HG02759 (cell line): ENCODE measurements around the gene SUSD1.
"Not testable (repeated sequence)": the region's sequence is repeated elsewhere in the genome, so short reads cannot be mapped to it uniquely, and the experiment has no call there.

Experiments used
- ATAC-seq: cut with Tn5 transposase; IDR thresholded peaks from one replicate; pipeline ENCODE4 v1.9.1; 2021; ENCODE audit warnings: mild to moderate bottlenecking, moderate library complexity; ENCODE audit not compliant: unreplicated experiment

The SUSD1 gene

DNA sequence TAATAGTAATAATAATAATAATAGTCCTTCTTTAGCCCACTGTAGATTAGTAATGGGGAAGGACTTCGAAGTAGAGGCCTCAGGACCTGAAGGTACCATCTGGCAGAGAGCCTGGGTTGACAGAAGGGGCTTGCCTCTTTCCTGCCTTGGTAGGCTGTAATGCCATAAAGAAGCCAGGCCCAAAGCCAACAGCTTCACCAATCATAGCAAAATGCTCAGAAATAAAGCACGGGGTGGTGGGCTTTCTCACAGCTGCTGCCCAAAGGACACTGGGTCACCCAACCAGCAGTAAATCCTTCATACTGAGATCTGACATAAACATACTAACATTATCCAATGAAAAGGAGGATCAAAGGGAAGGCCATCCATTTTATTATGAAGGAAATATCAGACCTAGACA, 70.7 kb downstream of the SUSD1 start:
- no peak for ATAC-seq

DNA sequence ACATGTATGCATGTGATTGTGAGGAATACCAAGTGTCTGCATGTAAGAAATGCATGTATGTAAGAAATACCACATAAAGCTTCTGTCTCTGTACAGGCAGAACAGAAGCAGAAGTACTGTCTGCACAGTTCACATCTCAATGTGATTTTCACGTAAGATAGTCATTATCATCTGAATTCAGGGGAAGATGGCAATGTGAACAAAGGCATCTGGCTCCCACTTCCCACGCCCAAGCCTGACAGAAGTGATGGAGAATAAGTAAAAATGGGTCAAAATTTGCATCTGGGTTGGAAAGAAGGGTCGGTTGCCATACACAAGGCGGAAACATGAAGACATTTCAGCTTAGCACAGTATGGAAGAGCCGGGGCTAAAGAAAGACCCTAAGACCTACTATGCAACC, 71.7 kb downstream of the SUSD1 start:
- no peak for ATAC-seq

DNA sequence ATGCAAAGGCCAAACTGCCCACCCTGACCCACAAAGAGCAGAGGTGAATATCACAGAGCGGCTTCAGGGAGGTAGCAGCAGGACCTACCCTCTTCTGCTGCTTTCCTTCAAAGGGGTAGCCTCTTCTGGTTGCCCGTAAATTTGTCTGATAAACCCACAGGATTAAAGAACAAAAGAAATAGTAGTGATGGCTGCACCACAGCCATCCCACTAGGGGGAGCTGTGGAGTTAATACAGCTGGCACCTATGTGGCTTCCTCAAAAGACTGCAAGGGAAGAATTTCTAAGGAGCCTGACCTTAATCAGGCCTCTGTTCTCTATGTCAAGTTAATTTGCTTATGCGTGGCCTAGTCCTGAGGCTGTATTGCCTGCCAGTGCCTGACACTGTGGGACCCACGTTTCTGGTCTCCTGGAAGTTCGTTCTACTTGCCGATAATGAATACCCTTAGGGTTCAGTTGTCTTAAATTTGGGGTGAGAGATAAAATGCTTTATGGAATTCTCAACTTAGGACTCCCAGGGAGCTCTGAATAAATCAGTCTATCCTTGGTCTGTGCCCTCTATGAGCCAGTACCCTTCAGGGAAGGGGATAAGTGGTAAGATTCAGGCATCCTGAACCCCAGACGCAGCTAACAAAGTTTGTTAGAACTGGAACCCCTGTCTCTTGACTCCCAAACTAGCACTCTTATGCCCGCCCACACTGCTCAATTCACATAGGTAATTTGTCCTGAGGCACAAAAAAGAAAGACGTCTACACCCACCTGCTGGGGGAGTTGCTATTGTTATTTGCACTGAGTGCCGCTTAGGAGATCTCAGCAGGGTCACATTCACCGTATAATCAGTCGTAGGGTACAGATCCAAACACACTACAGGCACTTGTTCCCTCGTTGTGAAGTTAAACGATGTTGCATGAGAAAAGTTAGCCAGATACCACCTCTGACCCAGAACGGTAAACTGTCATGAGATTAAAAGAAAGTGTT, 77.1 kb downstream of the SUSD1 start:
- no peak for ATAC-seq

DNA sequence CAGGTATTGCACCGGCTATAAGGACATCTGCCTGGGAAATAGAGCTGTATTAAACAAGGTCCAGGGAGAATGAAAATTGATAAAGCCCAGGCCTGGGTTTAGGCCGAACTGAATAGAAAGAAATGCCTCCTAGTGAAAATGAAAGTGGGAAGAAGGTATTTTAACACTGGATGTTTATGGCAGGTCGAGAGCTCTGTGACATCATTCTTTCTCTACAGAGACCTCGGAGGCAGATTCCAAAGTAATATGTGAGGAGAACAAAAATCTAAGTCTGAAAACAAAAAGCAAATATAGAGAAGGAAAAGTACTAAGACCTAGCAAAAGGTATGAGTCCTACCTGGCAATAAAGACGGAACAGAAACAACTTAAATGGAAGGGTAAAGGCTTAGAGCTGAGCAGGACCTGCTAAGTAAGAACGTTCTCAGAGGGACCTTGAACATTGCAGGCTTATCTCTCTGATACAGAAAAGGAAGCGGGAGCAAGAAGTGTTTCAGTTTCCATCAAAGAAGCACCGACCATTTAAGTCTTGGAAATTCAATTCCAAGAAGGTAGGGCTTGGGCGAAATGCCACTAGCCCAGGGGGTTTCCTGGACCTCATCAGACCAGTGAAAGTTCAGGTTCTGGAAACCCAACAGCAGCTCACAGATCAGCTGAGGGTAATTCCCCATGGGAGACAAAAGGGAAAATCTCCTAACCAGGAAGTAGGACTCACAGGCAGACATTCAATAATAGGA, 80.0 kb downstream of the SUSD1 start:
- ATAC-seq, result no peak

DNA sequence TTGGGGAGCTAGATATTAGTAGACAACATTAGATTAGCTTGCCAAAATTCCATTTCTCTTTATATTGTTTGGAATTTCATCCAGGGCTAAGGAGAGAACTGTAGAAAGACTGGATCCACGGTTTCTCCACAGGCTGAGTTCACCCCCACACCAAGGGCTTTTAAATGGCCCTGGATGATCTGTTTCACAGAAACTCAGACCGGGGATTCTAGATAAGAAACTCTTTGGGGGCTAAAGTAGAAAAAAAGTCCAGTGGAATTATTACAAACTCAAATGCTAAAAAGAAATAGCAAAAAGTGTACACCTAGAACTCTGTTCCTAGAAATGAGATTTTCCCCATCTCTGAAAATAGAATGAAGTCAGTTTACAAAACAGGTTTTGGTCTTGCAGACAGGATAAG, 80.9 kb downstream of the SUSD1 start:
- no peak for ATAC-seq

DNA sequence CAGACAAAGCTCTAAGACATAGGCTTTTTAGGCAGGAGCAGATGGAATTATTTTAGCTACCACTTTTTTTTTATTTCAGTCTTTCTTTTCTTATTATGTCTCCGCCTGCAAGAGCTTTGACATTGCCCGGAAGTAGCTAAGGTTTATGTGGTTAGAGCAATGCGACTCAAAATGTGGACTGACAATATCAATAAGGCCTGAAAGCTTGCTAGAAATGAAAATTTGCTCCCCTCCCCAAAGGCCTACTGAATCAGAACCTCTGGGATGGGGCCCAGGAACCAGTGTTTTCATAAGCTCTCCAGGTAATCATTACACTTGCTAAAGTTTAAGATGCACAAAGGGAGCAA, 81.3 kb downstream of the SUSD1 start:
- no peak for ATAC-seq

DNA sequence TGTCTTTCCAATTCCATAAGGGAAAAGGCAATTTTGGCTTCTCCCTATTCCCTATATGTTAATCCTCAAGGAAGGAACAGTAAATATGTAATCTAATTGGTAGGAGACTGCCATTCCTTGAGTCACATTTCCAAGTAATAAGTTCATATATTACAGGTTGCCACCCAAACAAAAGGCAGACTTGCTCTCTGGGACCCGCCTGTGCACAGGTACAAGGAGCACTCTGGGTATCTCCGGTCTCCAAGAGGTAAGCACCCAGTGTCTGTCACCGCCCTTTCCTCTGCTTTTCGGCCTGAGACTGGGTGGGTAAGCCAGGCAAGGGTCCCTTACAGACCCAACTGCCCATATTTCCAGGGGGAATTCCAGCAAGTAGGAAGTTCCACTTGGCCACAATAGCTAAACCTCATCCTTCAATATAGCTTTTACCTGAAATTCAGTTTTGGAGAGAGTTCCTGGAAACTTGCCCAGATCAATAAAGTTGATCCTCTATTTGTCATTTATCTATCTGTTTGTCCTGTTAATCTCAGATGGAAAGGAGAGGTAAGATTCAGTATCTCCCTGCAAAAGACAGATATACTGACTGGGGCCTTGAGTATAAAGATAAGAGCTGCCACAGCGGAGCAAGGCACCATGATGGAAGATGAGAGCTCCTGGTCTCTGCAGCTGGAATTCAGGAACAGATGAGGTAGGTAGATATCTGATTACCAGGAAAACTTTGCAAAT, 81.8 kb downstream of the SUSD1 start:
- ATAC-seq, result no peak

DNA sequence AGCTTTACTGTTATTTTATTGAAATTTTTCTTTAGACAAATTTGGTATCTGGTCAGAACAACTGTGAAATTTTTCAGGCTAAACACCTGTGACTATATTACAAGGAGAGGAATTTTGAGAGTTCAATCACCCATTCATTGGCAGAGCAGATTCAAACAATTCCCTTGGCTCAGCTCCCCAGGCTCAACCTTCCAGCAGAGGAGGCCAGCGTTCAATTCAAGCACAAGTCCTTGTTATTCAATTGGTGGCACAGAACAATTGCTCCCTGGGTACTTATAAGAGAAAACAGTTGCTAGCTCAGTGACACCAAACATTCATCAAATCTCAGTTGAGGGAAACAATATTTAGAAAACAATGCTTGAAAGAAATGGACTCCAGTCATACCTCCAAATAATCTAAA, 83.3 kb downstream of the SUSD1 start:
- ATAC-seq, result no peak

DNA sequence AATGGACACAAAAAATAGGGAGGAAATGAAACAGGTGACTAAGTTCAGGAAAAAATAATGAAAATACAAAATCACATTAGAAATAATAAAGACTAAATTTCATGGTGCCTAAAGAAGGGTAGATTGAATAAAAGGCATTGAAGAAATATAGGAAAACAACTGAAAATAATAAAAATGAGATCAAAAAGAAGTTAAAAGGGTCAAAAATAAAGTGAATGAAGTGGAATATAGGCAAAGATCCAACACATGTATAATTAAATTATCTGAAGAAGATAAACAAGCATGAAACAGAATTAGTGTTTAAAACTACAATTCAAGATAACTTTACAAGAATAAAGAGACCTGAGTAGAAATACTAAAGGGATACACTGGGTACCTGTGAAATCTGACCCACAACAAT, 87.6 kb downstream of the SUSD1 start:
- ATAC-seq, result no peak

DNA sequence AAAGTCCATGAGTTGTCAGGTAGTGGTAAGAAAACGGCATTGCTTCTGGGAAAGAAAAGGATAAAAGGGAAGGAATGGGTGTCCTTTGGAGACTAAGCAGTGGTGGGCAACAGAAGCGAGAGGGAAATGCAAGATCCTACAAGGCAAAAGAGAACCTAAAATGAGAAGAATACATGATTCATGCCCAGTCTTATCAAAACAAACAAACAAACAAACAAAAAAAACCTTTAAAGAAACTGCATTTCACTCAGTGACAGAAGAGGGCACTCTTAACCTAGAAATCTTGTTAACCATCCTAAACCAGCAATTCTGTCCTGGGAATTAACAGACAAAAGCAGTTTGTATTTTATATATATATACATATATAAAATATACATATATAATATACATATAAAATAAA, 88.5 kb downstream of the SUSD1 start:
- no peak for ATAC-seq

DNA sequence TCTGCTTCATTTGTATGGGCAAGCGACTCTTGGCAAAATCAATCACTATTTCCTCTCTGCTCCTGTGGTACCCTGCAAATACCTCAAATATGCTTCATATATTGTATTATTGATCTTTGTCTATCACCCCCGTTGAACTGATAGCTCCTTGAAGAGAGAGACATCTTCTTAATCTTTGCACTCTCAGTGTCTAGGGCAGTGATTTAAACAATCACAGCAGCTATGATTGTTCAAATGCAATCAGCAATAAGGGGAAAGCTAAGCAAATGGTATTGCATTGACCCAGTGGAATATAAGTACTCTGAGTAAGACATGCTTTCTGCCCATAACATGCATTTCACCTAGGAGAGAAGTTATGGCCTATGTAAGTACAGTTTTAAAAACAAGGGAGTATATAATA, 90.2 kb downstream of the SUSD1 start:
- ATAC-seq, result no peak

DNA sequence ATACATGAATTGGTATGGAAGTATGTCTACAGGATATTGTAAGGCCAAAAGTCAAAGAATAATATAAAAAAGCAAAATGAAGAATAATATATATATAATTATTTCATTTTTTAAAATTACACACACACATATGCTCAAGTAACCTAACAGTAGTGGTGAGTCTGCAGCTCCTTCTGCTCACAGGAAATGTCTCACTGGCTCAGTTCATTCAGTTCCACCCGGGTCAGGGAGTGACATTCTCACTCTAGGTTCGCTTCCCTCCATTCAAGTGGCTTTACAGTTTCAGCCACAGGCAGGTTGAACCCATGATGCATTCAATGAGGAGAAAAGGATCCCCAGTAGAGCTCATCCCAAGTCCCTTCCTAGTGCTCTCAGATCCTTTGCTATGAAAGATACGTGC, 90.8 kb downstream of the SUSD1 start:
- no peak for ATAC-seq

DNA sequence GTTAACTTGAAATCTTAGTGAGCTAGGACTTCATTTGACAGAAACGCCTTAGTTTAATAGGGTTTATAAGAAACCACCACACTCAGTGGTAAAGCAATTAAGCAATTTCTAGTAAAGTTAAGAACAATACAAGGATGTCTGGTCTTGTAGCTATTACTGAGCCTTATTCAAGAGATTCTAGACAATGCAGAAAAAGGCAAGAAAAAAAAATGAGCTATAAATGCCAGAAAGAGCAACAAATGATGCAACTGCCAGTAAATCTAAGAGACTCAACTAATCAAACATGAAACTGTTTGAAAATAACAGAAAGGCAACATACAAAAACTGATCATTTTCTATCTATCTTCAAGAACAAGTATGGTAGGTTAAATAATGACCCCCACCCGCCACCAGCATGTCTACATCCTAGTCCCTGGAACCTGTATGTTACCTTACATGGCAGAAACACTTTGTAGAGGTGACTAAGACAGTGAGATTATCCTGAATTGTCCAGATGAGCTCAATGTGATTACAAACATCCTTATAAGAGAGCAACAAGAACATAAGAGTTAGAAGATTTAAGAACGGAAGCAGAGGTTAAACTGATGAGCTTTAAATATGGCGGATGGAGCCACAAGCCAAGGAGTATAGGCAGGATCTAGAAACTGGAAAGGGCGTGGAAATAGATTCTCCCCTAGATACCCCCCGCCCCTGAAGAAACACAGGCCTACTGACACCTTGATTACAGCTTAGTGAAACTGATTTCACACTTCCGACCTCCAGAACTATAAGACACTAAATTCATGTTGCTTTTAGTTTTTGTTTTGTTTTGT, 93.0 kb downstream of the SUSD1 start:
- no peak for ATAC-seq

DNA sequence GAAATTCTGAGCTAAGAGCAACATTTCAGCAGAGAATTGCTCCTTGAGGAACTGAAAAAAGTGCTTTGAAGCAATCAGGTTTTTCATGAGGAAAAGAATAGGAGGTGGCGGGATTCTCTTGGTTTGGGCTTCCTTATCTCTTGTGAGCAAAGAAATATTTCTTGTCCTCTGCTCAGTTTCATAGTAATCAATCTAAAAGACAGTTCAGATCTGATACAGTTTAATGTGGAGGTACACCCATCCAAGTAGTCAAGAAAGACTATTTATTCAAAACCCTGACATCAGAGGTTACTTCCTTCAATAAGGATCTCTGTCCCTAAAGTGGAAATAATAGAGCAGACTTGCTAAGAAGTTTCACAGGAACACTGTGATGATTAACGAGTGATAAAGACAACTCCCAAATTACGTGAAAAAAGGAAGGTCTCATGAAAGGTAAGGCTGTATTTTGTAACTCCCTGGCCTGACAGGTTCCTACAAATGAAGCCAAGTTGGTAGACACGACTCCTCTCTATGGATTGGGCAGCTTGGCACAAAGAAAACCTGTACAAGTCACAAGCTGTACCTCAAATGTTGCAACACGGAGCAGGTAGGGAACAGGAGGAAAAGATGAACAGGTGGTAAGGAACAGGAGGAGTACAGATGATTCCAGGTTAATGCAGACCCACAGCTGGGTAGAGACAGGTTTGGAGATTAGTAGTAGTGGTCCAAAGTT, 94.1 kb downstream of the SUSD1 start:
- no peak for ATAC-seq

DNA sequence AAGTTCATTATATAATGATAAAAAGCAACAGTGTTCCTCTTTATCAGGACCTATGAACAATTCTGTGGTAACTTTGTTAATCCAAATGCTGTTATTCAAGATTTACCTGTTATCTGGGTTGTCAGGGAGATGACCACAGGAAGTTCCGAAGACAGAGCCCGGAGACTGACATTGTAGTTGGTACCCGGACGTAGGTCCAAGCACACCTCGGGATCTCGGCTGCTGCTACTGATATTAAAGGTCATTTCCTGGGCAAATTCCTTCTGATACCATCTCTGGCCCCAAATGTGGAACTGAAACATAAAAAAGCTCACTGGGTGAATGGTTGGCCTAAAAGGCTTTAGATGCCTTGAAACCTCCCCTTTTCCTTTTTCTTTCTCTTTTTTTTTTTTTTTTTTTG, 96.7 kb downstream of the SUSD1 start:
- no peak for ATAC-seq

DNA sequence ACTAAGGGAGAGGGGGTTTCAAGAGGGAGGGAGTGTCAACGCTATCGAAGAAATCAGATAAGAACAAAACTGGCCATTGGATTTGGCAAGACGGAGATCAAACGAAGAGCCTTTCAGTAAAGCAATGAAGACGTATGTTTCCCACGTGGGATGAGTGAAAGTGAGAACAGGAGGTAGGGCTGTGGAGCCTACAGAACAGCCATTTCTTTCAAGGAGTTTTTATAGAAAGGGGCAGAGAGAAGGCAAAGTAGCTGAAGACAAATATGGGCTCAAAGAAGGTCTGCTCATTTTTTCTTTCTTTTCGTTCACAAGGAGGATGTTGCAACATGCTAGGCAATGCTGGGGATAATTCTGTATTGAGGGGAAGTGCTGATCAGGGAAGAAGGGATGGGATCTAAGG, 98.3 kb downstream of the SUSD1 start:
- ATAC-seq, result no peak

DNA sequence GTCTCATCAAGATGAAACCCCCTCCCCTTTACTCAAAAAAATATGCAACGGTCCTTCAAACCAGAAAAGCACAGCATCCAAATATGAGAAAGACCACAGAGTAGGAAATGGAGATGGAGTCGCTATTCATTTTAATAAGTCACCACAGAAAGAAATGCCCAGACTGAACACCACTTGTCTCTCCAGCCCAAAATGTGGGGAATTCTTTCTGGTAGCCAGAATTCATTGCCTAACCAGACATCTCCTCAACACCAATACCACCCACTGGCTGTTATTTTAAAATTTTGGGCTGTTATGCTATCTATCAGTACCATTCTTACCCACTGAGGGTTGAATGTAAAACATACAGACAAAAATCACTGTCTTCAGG, 100.1 kb downstream of the SUSD1 start:
- no peak for ATAC-seq

DNA sequence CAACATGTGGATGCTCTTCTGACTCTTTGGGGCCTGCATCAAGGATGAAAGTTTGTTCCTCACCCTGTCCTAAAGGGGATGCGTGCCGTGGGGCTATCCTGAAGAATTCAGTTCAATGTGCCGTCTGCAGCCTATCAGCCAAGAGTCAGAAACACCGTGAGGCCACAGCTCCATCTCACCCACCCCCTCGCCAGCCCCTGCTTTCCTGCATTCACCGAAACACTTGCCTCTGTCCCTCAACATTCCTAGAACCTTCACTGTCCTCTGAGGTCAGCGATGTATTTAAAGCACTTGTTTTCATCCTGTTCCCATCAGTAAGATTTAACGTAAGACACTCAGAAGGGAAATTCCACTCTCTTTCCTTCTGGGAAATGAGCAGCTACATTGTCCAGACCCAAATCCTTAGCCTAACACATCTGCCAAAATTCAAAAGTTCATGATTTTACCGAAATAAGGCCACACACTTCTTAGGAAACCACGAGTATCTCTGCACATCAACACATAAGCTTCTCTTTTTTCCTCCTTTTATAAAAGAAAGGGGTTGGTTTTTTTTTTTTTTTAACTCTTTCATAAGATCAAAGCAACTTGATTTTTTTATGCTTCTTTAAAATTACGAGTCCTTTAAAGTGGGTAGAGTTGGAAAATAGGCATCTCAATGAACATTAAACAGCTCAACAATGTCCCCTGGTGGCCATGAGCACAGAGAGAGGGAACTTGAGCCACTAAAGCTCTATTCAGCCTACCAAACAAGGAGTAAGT, 100.7 kb downstream of the SUSD1 start:
- ATAC-seq, result peak; percentile 50

DNA sequence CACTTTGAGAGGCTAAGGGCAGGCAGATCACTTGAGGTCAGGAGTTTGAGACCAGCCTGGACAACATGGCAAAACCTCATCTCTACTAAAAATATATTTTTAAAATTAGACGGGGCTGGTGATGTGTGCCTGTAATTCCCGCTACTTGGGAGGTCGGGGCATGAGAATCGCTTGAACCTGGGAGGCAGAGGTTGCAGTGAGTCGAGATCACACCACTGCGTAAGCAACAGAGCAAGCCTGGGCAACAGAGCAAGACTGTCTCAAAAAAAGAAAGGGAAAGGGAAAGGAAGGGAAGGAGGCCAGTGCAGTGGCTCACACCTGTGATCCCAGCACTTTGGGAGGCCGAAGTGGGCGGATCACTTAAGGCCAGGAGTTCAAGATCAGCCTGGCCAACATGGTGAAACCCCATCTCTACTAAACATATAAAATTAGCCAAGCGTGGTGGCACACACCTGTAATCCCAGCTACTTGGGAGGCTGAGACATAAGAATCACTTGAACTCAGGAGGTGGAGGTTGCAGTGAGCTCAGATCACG, 101.4 kb downstream of the SUSD1 start:
- not testable (repeated sequence) for ATAC-seq
